NOMO-1 treated with DMSO at 0.1 percent for 48 hours (cell line): ENCODE data around the gene ARHGAP27.
"Not testable (repeated sequence)": the region's sequence is repeated elsewhere in the genome, so short reads cannot be mapped to it uniquely, and the experiment has no call there.

Experiments
- DNase-seq: peaks from one replicate; lab custom pipeline; 2025; ENCODE audit not compliant: unreplicated experiment; lab: John Stamatoyannopoulos, UW

Gene ARHGAP27

GRCh38 chr17:45432405-45433158, at the start of gene ARHGAP27:
Gene ARHGAP27, minus strand, starts transcription at chr17:45432870. Its CDS starts 2,591 bp downstream, at chr17:45430279.
- DNase-seq: peak; percentile 58

- DNase-seq: not testable (repeated sequence)
Observed at GRCh38 chr17:45482317-45482716, 49.6 kb upstream of the ARHGAP27 start.

- DNase-seq: not testable (repeated sequence)
Observed at GRCh38 chr17:45475436-45475835, 42.8 kb upstream of the ARHGAP27 start.

GRCh38 chr17:45472249-45472648, 39.6 kb upstream of the ARHGAP27 start:
- DNase-seq: not testable (repeated sequence)

- not testable (repeated sequence) for DNase-seq
Observed at GRCh38 chr17:45469204-45469563, 36.5 kb upstream of the ARHGAP27 start.

- not testable (repeated sequence) for DNase-seq
Observed at GRCh38 chr17:45468293-45469203, 35.9 kb upstream of the ARHGAP27 start.

- DNase-seq: peak; percentile 46
Observed at GRCh38 chr17:45461524-45462327, 29.1 kb upstream of the ARHGAP27 start.

- not testable (repeated sequence) for DNase-seq
Observed at GRCh38 chr17:45460422-45460821, 27.8 kb upstream of the ARHGAP27 start.

GRCh38 chr17:45454341-45454740, 21.7 kb upstream of the ARHGAP27 start:
- DNase-seq: not testable (repeated sequence)

GRCh38 chr17:45453731-45454130, 21.1 kb upstream of the ARHGAP27 start:
- not testable (repeated sequence) for DNase-seq

GRCh38 chr17:45453225-45453534, 20.5 kb upstream of the ARHGAP27 start:
- DNase-seq: not testable (repeated sequence)

GRCh38 chr17:45452329-45453224, 19.9 kb upstream of the ARHGAP27 start:
- DNase-seq: not testable (repeated sequence)

- DNase-seq: not testable (repeated sequence)
Observed at GRCh38 chr17:45451660-45452059, 19.0 kb upstream of the ARHGAP27 start.

GRCh38 chr17:45451131-45451530, 18.5 kb upstream of the ARHGAP27 start:
- DNase-seq: no peak

- not testable (repeated sequence) for DNase-seq
Observed at GRCh38 chr17:45449708-45450329, 17.1 kb upstream of the ARHGAP27 start.

GRCh38 chr17:45449260-45449659, 16.6 kb upstream of the ARHGAP27 start:
- DNase-seq: not testable (repeated sequence)

- DNase-seq: not testable (repeated sequence)
Observed at GRCh38 chr17:45448483-45448882, 15.8 kb upstream of the ARHGAP27 start.

- DNase-seq: not testable (repeated sequence)
Observed at GRCh38 chr17:45448066-45448465, 15.4 kb upstream of the ARHGAP27 start.

- not testable (repeated sequence) for DNase-seq
Observed at GRCh38 chr17:45447650-45448049, 15.0 kb upstream of the ARHGAP27 start.
